ENCODE results near the gene NKAPL. TPM values are rescaled to one million over a fixed set of nuclear protein-coding genes. Genes with fewer than 3 reads are reported as not detected.

Gene NKAPL
- total and polyA plus RNA-seq, 2 of the 13 experiments (the other 11 are each of a cell fraction or from before 2014, with no cell fraction given), result not detected

DNA sequence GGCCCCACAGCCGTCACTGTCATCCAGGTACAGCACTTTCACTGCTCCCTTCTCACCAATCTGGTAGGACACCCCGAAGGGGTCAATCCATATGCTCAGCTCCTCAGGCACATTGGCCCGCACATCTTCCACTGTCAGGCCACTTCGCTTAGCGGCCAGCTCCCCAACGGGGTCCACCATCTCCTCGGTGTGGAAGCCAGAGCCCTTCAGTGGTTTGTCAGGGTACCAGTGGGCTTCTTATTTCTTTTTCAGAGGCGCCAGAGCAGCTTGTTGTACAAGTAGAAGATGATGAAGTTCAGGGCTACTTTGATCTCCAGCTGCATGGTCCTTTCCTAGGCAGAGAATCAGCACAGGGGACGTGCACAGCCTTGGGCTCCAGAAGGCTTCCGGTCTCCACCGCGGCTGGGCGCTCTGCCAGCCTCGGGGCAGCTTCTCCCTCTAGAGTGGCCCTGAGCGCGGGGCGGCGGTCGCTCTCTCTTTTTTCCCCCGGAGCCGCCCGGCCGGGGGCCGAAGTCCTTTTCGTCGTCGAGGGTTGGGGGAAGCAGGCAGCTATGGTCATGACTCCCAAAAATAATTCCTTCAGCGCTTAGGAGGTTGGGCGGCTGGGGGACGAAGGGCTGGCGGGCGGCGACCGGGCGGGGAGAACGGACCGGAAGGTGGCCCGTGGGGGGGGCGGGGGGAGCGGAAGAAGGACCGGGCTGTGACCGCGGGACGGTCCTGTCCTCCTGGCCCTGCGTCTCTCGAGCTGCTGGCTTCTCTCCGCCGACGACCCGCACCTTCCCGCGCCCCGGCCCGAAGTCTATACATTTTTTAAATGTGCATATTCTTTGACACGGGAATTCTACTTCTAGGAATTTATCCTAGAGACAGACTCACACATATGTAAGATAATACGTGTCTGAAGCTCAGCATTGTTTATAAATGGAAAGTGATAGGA lies 40.5 kb upstream of the NKAPL start (continued):
- TF ChIP-seq SIX1 (CRISPR knock-in tag; IDR thresholded peaks at IDR 0.05; ENCODE audit: borderline replicate concordance) (no peak), ZSCAN30 (CRISPR knock-in tag; IDR thresholded peaks at IDR 0.05) (no peak), ZNF891 (CRISPR knock-in tag; IDR thresholded peaks at IDR 0.05) (no peak), NPAS2 (CRISPR knock-in tag; IDR thresholded peaks at IDR 0.05; ENCODE audit: borderline replicate concordance) (no peak), ZMAT3 (CRISPR knock-in tag; conservative IDR thresholded peaks at IDR 0.05) (0 out of 2 replicates have a peak, but pooled peaks have one; percentile 37), CCAR2 (optimal IDR thresholded peaks at IDR 0.05; ENCODE audit: low read depth, low read length) (no peak), ZNF24 (IDR thresholded peaks at IDR 0.05) (no peak; the same call in 1 of the 2 replicates), ZNF337 (CRISPR knock-in tag; IDR thresholded peaks at IDR 0.05; ENCODE audit: borderline replicate concordance, low read depth) (no peak), SAP130 (CRISPR knock-in tag; IDR thresholded peaks at IDR 0.05; ENCODE audit: low read depth) (peak; percentile 75), RARA (CRISPR knock-in tag; IDR thresholded peaks at IDR 0.05) (peak; percentile 40; the same call in 1 of the 2 replicates), NFRKB (IDR thresholded peaks at IDR 0.05) (no peak), BHLHE40 (IDR thresholded peaks at IDR 0.05; ENCODE audit: low read length) (no peak), TGIF2 (CRISPR knock-in tag; IDR thresholded peaks at IDR 0.05) (no peak), RORA (CRISPR knock-in tag; IDR thresholded peaks at IDR 0.05) (no peak), FOXJ3 (CRISPR knock-in tag; IDR thresholded peaks at IDR 0.05; ENCODE audit: borderline replicate concordance) (0 out of 2 replicates have a peak, but pooled peaks have one; percentile 29), ZNF747 (CRISPR knock-in tag; IDR thresholded peaks at IDR 0.05; ENCODE audit: borderline replicate concordance) (peak; percentile 43; the same call in 1 of the 2 replicates)
- TF ChIP-seq, protein P1, sequence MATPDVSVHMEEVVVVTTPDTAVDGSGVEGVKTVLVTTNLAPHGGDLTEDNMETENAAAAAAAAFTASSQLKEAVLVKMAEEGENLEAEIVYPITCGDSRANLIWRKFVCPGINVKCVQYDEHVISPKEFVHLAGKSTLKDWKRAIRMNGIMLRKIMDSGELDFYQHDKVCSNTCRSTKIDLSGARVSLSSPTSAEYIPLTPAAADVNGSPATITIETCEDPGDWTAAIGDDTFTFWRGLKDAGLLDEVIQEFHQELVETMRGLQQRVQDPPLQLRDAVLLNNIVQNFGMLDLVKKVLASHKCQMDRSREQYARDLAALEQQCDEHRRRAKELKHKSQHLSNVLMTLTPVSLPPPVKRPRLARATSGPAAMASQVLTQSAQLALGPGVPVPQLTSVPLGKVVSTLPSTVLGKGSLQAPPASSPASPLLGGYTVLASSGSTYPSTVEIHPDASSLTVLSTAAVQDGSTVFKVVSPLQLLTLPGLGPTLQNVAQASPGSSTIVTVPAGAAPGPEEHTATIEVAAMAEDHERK (CRISPR knock-in tag; IDR thresholded peaks at IDR 0.05; ENCODE audit: low read depth), result no peak
- TF ChIP-seq, protein P2, sequence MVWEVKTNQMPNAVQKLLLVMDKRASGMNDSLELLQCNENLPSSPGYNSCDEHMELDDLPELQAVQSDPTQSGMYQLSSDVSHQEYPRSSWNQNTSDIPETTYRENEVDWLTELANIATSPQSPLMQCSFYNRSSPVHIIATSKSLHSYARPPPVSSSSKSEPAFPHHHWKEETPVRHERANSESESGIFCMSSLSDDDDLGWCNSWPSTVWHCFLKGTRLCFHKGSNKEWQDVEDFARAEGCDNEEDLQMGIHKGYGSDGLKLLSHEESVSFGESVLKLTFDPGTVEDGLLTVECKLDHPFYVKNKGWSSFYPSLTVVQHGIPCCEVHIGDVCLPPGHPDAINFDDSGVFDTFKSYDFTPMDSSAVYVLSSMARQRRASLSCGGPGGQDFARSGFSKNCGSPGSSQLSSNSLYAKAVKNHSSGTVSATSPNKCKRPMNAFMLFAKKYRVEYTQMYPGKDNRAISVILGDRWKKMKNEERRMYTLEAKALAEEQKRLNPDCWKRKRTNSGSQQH (CRISPR knock-in tag; IDR thresholded peaks at IDR 0.05; ENCODE audit: low read depth), result peak; percentile 50; the same call in 1 of the 2 replicates
- TF ChIP-seq, protein P3, sequence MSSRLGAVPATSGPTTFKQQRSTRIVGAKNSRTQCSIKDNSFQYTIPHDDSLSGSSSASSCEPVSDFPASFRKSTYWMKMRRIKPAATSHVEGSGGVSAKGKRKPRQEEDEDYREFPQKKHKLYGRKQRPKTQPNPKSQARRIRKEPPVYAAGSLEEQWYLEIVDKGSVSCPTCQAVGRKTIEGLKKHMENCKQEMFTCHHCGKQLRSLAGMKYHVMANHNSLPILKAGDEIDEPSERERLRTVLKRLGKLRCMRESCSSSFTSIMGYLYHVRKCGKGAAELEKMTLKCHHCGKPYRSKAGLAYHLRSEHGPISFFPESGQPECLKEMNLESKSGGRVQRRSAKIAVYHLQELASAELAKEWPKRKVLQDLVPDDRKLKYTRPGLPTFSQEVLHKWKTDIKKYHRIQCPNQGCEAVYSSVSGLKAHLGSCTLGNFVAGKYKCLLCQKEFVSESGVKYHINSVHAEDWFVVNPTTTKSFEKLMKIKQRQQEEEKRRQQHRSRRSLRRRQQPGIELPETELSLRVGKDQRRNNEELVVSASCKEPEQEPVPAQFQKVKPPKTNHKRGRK (CRISPR knock-in tag; IDR thresholded peaks at IDR 0.05), result no peak
- TF ChIP-seq, protein P4, sequence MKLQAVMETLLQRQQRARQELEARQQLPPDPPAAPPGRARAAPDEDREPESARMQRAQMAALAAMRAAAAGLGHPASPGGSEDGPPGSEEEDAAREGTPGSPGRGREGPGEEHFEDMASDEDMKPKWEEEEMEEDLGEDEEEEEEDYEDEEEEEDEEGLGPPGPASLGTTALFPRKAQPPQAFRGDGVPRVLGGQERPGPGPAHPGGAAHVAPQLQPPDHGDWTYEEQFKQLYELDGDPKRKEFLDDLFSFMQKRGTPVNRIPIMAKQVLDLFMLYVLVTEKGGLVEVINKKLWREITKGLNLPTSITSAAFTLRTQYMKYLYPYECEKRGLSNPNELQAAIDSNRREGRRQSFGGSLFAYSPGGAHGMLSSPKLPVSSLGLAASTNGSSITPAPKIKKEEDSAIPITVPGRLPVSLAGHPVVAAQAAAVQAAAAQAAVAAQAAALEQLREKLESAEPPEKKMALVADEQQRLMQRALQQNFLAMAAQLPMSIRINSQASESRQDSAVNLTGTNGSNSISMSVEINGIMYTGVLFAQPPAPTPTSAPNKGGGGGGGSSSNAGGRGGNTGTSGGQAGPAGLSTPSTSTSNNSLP (IDR thresholded peaks at IDR 0.05; ENCODE audit: low read depth, low read length), result peak; percentile 6; the same call in 1 of the 2 replicates
- TF ChIP-seq, protein P5, sequence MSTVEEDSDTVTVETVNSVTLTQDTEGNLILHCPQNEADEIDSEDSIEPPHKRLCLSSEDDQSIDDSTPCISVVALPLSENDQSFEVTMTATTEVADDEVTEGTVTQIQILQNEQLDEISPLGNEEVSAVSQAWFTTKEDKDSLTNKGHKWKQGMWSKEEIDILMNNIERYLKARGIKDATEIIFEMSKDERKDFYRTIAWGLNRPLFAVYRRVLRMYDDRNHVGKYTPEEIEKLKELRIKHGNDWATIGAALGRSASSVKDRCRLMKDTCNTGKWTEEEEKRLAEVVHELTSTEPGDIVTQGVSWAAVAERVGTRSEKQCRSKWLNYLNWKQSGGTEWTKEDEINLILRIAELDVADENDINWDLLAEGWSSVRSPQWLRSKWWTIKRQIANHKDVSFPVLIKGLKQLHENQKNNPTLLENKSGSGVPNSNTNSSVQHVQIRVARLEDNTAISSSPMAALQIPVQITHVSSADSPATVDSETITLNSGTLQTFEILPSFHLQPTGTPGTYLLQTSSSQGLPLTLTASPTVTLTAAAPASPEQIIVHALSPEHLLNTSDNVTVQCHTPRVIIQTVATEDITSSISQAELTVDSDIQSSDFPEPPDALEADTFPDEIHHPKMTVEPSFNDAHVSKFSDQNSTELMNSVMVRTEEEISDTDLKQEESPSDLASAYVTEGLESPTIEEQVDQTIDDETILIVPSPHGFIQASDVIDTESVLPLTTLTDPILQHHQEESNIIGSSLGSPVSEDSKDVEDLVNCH (CRISPR knock-in tag; IDR thresholded peaks at IDR 0.05), result no peak

All from HepG2 (cell line).